Measurements from ENCODE around the gene NREP. TPM values are rescaled to one million over a fixed set of nuclear protein-coding genes. Genes with fewer than 3 reads are reported as not detected.

The NREP gene
- total and polyA plus RNA-seq, 10 of the 15 experiments (the other 5 are each of a cell fraction or from before 2014, with no cell fraction given): 20.6 to 117 (median 32.2) TPM

DNA sequence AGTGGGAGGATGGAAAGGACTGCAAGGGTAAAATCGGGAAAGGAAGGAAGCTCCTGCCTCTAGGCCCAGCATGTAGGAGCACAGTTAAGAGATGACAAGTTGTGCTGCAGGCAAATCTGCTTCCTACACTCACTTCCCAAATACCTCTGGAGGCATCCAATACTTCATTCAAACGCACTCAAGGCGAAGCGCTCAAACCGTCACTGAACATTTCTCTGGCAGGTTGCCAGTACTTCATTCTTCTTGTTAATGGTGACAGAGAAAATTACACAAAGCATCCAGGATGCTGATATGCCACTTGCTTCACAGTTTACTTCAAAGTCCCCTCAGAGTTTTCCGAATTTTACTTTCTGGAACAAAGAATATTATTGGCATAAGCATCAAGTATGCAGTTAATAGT lies 59.8 kb downstream of the NREP start (continued):
- no peak for TF ChIP-seq SREBF2 (IDR thresholded peaks at IDR 0.05; ENCODE audit: low read length)

DNA sequence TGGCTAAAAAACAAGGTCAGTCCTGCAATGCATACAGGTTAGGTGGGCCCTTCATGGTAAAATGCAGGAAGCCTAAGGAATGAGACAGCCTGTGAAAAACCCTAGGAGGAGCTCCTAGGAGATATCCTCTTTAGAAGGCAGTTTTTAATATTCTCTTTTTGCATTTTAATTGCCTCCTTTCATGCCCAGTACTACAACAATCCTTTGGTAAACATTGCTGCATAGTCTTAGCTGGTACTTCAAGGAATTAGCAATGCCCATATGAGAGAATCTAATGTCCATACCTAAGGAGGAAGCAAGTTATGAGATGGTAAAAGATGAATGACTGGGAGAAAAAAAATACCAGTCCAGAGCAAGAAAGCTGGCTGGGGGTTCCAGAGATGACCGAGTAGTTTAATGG lies 61.0 kb downstream of the NREP start:
- Histone ChIP-seq H3K9ac (ENCODE audit: control insufficient read depth, insufficient read depth, low read length) (no peak overlapping the region), H3K27ac (ENCODE audit: control insufficient read depth, insufficient read depth) (no peak overlapping the region), H4K20me1 (ENCODE audit: control insufficient read depth, insufficient read depth) (no peaks in the 10 kb centered on the region), H3K4me3 (no peak overlapping the region), H3K36me3 (ENCODE audit: control insufficient read depth in 2 of 2, insufficient read depth in 2 of 2, low read length in 1 of 2) (no peaks in the 10 kb centered on the region), H3K4me1 (ENCODE audit: control insufficient read depth, insufficient read depth, low read length) (no peaks in the 10 kb centered on the region), H2AFZ (ENCODE audit: control insufficient read depth, low read depth, low read length) (no peak overlapping the region), H3K4me2 (ENCODE audit: control insufficient read depth, insufficient read depth) (no peak overlapping the region), H3K9me3 (replicated peaks; ENCODE audit: control insufficient read depth, insufficient read depth, low read length) (no peaks in the 10 kb centered on the region), H3K27me3 (replicated peaks in 1 of 2; ENCODE audit: control insufficient read depth in 2 of 2, insufficient read depth in 2 of 2, low read length in 1 of 2) (no peaks in the 10 kb centered on the region), H3K79me2 (ENCODE audit: control insufficient read depth, insufficient read depth, low read length) (no peaks in the 10 kb centered on the region)
- no peak for TF ChIP-seq CBX3 (IDR thresholded peaks at IDR 0.05; ENCODE audit: borderline replicate concordance, low read depth)
- no peak for TF ChIP-seq LARP7 (IDR thresholded peaks at IDR 0.05)
- TF ChIP-seq, protein P1, sequence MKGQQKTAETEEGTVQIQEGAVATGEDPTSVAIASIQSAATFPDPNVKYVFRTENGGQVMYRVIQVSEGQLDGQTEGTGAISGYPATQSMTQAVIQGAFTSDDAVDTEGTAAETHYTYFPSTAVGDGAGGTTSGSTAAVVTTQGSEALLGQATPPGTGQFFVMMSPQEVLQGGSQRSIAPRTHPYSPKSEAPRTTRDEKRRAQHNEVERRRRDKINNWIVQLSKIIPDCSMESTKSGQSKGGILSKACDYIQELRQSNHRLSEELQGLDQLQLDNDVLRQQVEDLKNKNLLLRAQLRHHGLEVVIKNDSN (IDR thresholded peaks at IDR 0.05; ENCODE audit: borderline replicate concordance, extremely low read length, insufficient read depth, low read depth, low read length): no peak
- no peak for TF ChIP-seq KLF5 (IDR thresholded peaks at IDR 0.05; ENCODE audit: partially characterized antibody)
- TF ChIP-seq, protein P2, sequence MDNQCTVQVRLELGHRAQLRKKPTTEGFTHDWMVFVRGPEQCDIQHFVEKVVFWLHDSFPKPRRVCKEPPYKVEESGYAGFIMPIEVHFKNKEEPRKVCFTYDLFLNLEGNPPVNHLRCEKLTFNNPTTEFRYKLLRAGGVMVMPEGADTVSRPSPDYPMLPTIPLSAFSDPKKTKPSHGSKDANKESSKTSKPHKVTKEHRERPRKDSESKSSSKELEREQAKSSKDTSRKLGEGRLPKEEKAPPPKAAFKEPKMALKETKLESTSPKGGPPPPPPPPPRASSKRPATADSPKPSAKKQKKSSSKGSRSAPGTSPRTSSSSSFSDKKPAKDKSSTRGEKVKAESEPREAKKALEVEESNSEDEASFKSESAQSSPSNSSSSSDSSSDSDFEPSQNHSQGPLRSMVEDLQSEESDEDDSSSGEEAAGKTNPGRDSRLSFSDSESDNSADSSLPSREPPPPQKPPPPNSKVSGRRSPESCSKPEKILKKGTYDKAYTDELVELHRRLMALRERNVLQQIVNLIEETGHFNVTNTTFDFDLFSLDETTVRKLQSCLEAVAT (IDR thresholded peaks at IDR 0.05): no peak
- no peak for TF ChIP-seq SRF (IDR thresholded peaks at IDR 0.05; ENCODE audit: low read depth in 2 of 2, low read length in 2 of 2)
- no peak for TF ChIP-seq ZNF207 (IDR thresholded peaks at IDR 0.05; ENCODE audit: borderline replicate concordance)
- TF ChIP-seq, protein P3, sequence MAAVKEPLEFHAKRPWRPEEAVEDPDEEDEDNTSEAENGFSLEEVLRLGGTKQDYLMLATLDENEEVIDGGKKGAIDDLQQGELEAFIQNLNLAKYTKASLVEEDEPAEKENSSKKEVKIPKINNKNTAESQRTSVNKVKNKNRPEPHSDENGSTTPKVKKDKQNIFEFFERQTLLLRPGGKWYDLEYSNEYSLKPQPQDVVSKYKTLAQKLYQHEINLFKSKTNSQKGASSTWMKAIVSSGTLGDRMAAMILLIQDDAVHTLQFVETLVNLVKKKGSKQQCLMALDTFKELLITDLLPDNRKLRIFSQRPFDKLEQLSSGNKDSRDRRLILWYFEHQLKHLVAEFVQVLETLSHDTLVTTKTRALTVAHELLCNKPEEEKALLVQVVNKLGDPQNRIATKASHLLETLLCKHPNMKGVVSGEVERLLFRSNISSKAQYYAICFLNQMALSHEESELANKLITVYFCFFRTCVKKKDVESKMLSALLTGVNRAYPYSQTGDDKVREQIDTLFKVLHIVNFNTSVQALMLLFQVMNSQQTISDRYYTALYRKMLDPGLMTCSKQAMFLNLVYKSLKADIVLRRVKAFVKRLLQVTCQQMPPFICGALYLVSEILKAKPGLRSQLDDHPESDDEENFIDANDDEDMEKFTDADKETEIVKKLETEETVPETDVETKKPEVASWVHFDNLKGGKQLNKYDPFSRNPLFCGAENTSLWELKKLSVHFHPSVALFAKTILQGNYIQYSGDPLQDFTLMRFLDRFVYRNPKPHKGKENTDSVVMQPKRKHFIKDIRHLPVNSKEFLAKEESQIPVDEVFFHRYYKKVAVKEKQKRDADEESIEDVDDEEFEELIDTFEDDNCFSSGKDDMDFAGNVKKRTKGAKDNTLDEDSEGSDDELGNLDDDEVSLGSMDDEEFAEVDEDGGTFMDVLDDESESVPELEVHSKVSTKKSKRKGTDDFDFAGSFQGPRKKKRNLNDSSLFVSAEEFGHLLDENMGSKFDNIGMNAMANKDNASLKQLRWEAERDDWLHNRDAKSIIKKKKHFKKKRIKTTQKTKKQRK (IDR thresholded peaks at IDR 0.05; ENCODE audit: low read depth, low read length): no peak
- TF ChIP-seq TCF7 (IDR thresholded peaks at IDR 0.05; ENCODE audit: borderline replicate concordance): no peak
- no peak for TF ChIP-seq MEF2A (IDR thresholded peaks at IDR 0.05; ENCODE audit: insufficient read depth, low read depth, low read length)
- DNase-seq (ENCODE audit: low read depth, low spot score) (no peak), ATAC-seq (no peak), FAIRE-seq (no peak)
- in situ Hi-C loops (cut with MboI): no loop called here
- RAD21 ChIA-PET (ENCODE audit: unreplicated experiment): no interaction called here
- WGBS (ENCODE audit: insufficient coverage, insufficient replicate concordance, low lambda C conversion rate, missing lambda C conversion rate): 0% methylated on average over 1 of the region's 1 CpG
- no TSS peak for BruUV-seq (replicated peaks)
- POLR2A ChIA-PET: no interaction called here
- intact Hi-C loops (cut with micrococcal nuclease; ENCODE audit: unreplicated experiment): no loop called here
- SMC1A ChIA-PET (ENCODE audit: uncharacterized antibody, unreplicated experiment): interaction anchor here (0.6 to 1.3 kb wide), 4 partner anchors 10 to 1803 kb away, joined by 3 read pairs; no protein-coding TSS in a partner anchor
- CTCF ChIA-PET: interaction anchor here (0.5 kb wide), 1 partner anchor 165 kb away, joined by 3 read pairs; no protein-coding TSS in a partner anchor

Measured in GM12878 (cell line).